Kidney epithelial cell (primary cell): ENCODE data around the gene RPS19. TPM values are rescaled to one million over a fixed set of nuclear protein-coding genes. Genes with fewer than 3 reads are reported as not detected.
A peak's percentile ranks its signal among the peaks of the same experiment; 100 is the strongest.

ENCODE experiments used
- DNase-seq: peaks from one replicate; pipeline ENCODE4 v3.0.0-alpha.2; 2010; ENCODE audit warnings: low read depth
- H3K27me3 ChIP-seq: 2 replicates; pipeline ENCODE4 v1.6.0; 2011; ENCODE audit warnings: low read length; ENCODE audit not compliant: control insufficient read depth, insufficient read depth
- H3K36me3 ChIP-seq: 2 replicates; pipeline ENCODE4 v1.5.1; 2011; ENCODE audit warnings: low read length; ENCODE audit not compliant: control insufficient read depth, insufficient read depth
- H3K4me3 ChIP-seq: 2 replicates; pipeline ENCODE4 v1.5.1; 2011; ENCODE audit warnings: low read depth, mild to moderate bottlenecking, control low read depth, low read length
- total RNA-seq: library from RNA; depleted of rRNA; stranded (reverse); fragments of >200 nt; gene quantifications from 2 replicates; pipeline ENCODE4 v1.2.3, GENCODE V29; 2015
- TF ChIP-seq, protein P1 (sequence below): IDR thresholded peaks from 2 replicates; pipeline ENCODE4 v1.5.1; 2011; ENCODE audit warnings: mild to moderate bottlenecking, moderate library complexity, low read length, control low read depth, inconsistent platforms; ENCODE audit not compliant: insufficient read depth, poor library complexity, severe bottlenecking

The RPS19 gene
- total RNA-seq, 1 donor from 2014 or later: 1,699 TPM

- Histone ChIP-seq H3K36me3 (peaks cover 7% of the 10 kb centered on the region), H3K27me3 (no peaks in the 10 kb centered on the region), H3K4me3 (peak overlapping the region; percentile 88)
- TF ChIP-seq, protein P1, sequence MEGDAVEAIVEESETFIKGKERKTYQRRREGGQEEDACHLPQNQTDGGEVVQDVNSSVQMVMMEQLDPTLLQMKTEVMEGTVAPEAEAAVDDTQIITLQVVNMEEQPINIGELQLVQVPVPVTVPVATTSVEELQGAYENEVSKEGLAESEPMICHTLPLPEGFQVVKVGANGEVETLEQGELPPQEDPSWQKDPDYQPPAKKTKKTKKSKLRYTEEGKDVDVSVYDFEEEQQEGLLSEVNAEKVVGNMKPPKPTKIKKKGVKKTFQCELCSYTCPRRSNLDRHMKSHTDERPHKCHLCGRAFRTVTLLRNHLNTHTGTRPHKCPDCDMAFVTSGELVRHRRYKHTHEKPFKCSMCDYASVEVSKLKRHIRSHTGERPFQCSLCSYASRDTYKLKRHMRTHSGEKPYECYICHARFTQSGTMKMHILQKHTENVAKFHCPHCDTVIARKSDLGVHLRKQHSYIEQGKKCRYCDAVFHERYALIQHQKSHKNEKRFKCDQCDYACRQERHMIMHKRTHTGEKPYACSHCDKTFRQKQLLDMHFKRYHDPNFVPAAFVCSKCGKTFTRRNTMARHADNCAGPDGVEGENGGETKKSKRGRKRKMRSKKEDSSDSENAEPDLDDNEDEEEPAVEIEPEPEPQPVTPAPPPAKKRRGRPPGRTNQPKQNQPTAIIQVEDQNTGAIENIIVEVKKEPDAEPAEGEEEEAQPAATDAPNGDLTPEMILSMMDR: no peak
- no peak for DNase-seq
Observed at GRCh38 chr19:41860419-41861115, 512 bp downstream of the RPS19 start.

- peaks cover 7% of the 10 kb centered on the region for H3K36me3 ChIP-seq
Observed at GRCh38 chr19:41861116-41861768, 1.2 kb downstream of the RPS19 start.

DNA sequence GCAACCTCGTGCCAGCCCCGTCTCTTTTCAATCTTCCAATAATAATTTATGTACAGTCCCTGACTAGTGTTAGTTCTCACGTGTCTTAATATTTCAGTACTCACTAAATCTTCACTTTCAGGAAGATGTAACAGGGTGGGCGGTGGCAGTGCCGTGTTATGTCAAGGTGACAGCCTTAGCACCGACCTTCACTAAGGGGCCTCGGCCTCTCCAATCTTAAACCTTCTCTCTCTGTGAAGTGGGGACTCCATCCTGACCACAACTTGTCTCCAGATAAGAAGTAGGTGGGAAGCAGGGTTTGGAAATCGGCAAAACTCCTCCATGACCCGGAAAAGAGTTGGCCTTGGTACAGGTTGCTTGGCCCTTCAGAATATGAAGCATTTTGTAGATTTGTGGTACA is 1.8 kb downstream of the RPS19 start:
- Histone ChIP-seq H3K27me3 (no peaks in the 10 kb centered on the region), H3K4me3 (no peak overlapping the region), H3K36me3 (peaks cover 8% of the 10 kb centered on the region)
- DNase-seq: no peak
- TF ChIP-seq, protein P1: no peak

More at GRCh38 chr19:41861116-41861768, 1.2 kb downstream of the RPS19 start:
- TF ChIP-seq, protein P1: no peak
- Histone ChIP-seq H3K27me3 (no peaks in the 10 kb centered on the region), H3K4me3 (peak overlapping the region; percentile 88)
- DNase-seq: no peak

DNA sequence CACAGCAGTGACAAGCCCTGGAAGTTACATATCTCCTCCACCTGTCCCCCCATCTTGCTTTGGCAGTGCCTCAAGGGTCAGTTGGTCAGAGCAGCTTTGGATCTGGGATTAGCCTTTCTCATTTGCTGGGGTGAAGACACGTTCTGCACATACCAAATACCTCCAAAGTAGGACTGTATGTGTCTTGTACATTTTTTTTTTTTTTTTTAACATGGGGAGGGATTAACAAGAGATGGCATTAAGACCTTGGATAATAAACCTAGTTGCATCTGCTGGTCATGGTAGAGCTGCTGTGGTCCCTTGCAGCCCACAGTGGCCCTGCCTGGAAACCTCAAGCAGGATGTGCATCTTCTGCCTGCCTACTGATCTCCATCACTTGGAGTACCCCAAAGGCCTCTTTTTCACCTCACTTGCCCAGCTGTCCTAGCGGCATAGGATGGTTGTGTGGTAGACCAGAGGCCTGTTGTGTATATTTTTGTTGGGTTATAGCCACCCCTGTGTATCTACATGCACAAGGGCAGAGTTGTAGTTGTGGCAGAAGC is 2.5 kb downstream of the RPS19 start:
- TF ChIP-seq, protein P1: no peak
- Histone ChIP-seq H3K36me3 (peaks cover 8% of the 10 kb centered on the region), H3K4me3 (no peak overlapping the region), H3K27me3 (no peaks in the 10 kb centered on the region)
- no peak for DNase-seq

GRCh38 chr19:41863209-41863931 is 3.3 kb downstream of the RPS19 start:
- Histone ChIP-seq H3K4me3 (no peak overlapping the region), H3K36me3 (peaks cover 11% of the 10 kb centered on the region), H3K27me3 (no peaks in the 10 kb centered on the region)
- TF ChIP-seq, protein P1: no peak
- no peak for DNase-seq
